ENCODE data around the gene SIK3.

- TF ChIP-seq SIN3A (IDR thresholded peaks at IDR 0.05; ENCODE audit: borderline replicate concordance, insufficient read depth, low read length) = no peak
- TF ChIP-seq POLR2AphosphoS5 (IDR thresholded peaks at IDR 0.05; ENCODE audit: low read depth, low read length) = no peak
- no peak for TF ChIP-seq TAF1 (IDR thresholded peaks at IDR 0.05; ENCODE audit: borderline replicate concordance, insufficient read depth, low read length)
Observed at GRCh38 chr11:116825854-116826750, 272.1 kb downstream of the SIK3 start.
